Measurements from ENCODE around the gene KLHL6. TPM values are rescaled to one million over a fixed set of nuclear protein-coding genes. Genes with fewer than 3 reads are reported as not detected.

The KLHL6 gene
- total RNA-seq, 2 experiments from 2014 or later = 23.9 to 24.2 TPM

DNA sequence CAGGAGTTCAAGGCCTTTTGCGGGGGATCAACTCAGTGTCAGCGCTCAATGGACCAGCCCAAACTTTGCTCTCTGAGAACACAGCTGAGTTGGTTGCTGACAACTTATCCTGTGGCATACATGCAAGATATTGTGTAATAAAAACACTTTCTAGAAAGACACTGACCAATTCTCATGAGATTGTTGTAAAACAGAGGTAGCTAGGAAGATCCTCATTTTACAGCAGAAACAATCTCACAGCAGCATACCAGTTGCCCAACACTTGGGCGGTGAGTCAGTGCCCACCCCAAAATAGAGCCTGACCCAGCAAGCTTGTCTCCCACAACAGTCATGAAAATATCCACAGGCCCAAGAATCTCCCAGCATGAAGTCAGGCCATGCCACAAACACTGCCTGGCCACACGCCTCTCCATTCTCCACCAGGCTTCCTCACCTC is 18.2 kb downstream of the KLHL6 start:
- Mint-ChIP-seq H3K27me3 (no peaks in the 10 kb centered on the region), H3K27ac (peak overlapping the region; percentile 39), H3K4me3 (no peak overlapping the region), H3K36me3 (ENCODE audit: low read depth) (peaks cover 44% of the 10 kb centered on the region), H3K4me1 (ENCODE audit: low read depth) (peaks cover 88% of the 10 kb centered on the region), H3K9me3 (no peaks in the 10 kb centered on the region)
- DNase-seq = peak in 2 of 14 experiments; percentile 66 to 77
- ChIA-PET CTCF (no interaction called here), POLR2A (interaction anchor here (0.7 to 2.0 kb wide), 2 partner anchors 15 to 19 kb away, joined by 3 to 4 read pairs; no protein-coding TSS in a partner anchor)
- H3K9me3 ChIP-seq (ENCODE audit: control insufficient read depth in 1 of 2, insufficient read depth in 1 of 2, low read length in 2 of 2) = no peaks in the 10 kb centered on the region
- H3K27me3 ChIP-seq (ENCODE audit: control insufficient read depth in 1 of 2, insufficient read depth in 2 of 2, low read length in 2 of 2) = no peaks in the 10 kb centered on the region
- H3K36me3 ChIP-seq (ENCODE audit: insufficient read depth, low read length) = peaks cover 9% of the 10 kb centered on the region
- H3K4me3 ChIP-seq (ENCODE audit: low read length) = no peak overlapping the region
- no peak for ATAC-seq (ENCODE audit: poor library complexity)
- intact Hi-C loops (cut with DNase I, micrococcal nuclease) = no loop called here
- H3K27ac ChIP-seq (ENCODE audit: low read depth in 1 of 2, low read length in 2 of 2) = no peak overlapping the region
- TF ChIP-seq, protein P1, sequence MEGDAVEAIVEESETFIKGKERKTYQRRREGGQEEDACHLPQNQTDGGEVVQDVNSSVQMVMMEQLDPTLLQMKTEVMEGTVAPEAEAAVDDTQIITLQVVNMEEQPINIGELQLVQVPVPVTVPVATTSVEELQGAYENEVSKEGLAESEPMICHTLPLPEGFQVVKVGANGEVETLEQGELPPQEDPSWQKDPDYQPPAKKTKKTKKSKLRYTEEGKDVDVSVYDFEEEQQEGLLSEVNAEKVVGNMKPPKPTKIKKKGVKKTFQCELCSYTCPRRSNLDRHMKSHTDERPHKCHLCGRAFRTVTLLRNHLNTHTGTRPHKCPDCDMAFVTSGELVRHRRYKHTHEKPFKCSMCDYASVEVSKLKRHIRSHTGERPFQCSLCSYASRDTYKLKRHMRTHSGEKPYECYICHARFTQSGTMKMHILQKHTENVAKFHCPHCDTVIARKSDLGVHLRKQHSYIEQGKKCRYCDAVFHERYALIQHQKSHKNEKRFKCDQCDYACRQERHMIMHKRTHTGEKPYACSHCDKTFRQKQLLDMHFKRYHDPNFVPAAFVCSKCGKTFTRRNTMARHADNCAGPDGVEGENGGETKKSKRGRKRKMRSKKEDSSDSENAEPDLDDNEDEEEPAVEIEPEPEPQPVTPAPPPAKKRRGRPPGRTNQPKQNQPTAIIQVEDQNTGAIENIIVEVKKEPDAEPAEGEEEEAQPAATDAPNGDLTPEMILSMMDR (IDR thresholded peaks at IDR 0.05) = no peak
- peaks cover 68% of the 10 kb centered on the region for H3K4me1 ChIP-seq (ENCODE audit: insufficient read depth, low read length)

DNA sequence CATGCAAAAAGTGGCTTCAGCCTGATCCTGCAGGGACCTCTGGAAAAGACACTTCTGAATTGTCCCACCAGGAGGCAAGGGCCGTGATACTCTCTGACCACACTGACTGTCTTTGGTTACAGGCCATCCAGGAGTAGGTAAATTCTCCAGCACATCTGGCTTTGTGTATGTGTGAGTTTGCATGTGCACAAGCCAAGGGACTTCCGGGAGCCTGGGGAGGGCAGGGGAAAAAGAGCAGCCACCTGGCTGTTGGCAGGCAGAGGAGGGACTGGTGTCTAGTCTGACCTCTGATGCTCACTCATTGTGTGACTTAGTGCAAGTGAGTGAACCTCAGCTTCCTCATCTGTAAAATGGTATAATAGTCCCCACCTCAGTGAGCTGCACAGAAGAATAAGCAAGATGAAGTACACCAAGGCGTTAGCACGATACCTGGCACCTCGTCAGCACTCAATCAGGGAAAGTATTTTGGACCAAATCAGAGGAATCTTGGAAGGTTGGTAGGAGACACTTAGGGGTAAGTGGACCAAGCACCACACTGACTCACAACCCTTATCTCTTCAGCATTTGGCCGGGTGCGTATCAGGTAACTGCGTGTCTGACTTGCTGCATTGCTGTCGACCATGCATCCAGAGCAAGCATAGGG is 19.1 kb downstream of the KLHL6 start:
- no peak for ATAC-seq (ENCODE audit: poor library complexity)
- no peaks in the 10 kb centered on the region for H3K9me3 ChIP-seq (ENCODE audit: control insufficient read depth in 1 of 2, insufficient read depth in 1 of 2, low read length in 2 of 2)
- H3K4me1 ChIP-seq (ENCODE audit: insufficient read depth, low read length) = peaks cover 59% of the 10 kb centered on the region
- TF ChIP-seq, protein P1 (IDR thresholded peaks at IDR 0.05) = no peak
- Mint-ChIP-seq H3K4me1 (ENCODE audit: low read depth) (peaks cover 87% of the 10 kb centered on the region), H3K27me3 (no peaks in the 10 kb centered on the region), H3K36me3 (ENCODE audit: low read depth) (peaks cover 43% of the 10 kb centered on the region), H3K4me3 (no peak overlapping the region), H3K27ac (peak overlapping the region; percentile 39), H3K9me3 (no peaks in the 10 kb centered on the region)
- intact Hi-C loops (cut with DNase I, micrococcal nuclease) = no loop called here
- H3K27ac ChIP-seq (ENCODE audit: low read depth in 1 of 2, low read length in 2 of 2) = no peak overlapping the region
- CTCF ChIA-PET = no interaction called here
- no peaks in the 10 kb centered on the region for H3K27me3 ChIP-seq (ENCODE audit: control insufficient read depth in 1 of 2, insufficient read depth in 2 of 2, low read length in 2 of 2)
- POLR2A ChIA-PET = interaction anchor here (2.0 kb wide), 1 partner anchor 18 kb away, joined by 4 read pairs; no protein-coding TSS in a partner anchor
- DNase-seq = no peak
- H3K36me3 ChIP-seq (ENCODE audit: insufficient read depth, low read length) = peaks cover 7% of the 10 kb centered on the region
- H3K4me3 ChIP-seq (ENCODE audit: low read length) = no peak overlapping the region

DNA sequence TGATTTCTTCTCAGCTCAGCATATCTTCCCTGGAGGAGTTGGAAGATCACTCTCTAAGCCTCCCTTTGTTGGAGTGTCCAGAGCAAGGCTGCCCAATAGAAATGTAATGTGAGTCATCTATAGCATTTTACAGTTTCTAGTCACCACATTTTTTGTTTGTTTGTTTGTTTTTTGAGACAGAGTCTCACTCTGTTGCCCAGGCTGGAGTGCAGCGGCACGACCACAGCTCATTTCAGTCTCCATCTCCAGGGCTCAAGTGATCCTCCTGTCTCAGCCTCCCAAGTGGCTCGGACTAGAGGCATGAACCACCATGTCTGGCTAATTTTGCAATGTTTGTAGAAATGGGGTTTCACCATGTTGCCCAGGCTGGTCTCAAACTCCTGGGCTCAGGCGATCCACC is 21.3 kb downstream of the KLHL6 start:
- no peak for DNase-seq
- H3K4me1 ChIP-seq (ENCODE audit: insufficient read depth, low read length) = peaks cover 38% of the 10 kb centered on the region
- H3K27ac ChIP-seq (ENCODE audit: low read depth in 1 of 2, low read length in 2 of 2) = no peak overlapping the region
- H3K4me3 ChIP-seq (ENCODE audit: low read length) = no peak overlapping the region
- Mint-ChIP-seq H3K9me3 (no peaks in the 10 kb centered on the region), H3K27ac (peak overlapping the region; percentile 64), H3K27me3 (no peaks in the 10 kb centered on the region), H3K4me3 (no peak overlapping the region), H3K4me1 (ENCODE audit: low read depth) (peaks cover 79% of the 10 kb centered on the region), H3K36me3 (ENCODE audit: low read depth) (peaks cover 55% of the 10 kb centered on the region)
- no peaks in the 10 kb centered on the region for H3K9me3 ChIP-seq (ENCODE audit: control insufficient read depth in 1 of 2, insufficient read depth in 1 of 2, low read length in 2 of 2)
- no peaks in the 10 kb centered on the region for H3K27me3 ChIP-seq (ENCODE audit: control insufficient read depth in 1 of 2, insufficient read depth in 2 of 2, low read length in 2 of 2)
- H3K36me3 ChIP-seq (ENCODE audit: insufficient read depth, low read length) = peaks cover 13% of the 10 kb centered on the region
- intact Hi-C loops (cut with DNase I, micrococcal nuclease) = no loop called here
- TF ChIP-seq, protein P1 (IDR thresholded peaks at IDR 0.05) = no peak
- ChIA-PET POLR2A (interaction anchor here (1.2 kb wide), 1 partner anchor 17 kb away, joined by 4 read pairs; no protein-coding TSS in a partner anchor), CTCF (interaction anchor here (0.6 kb wide), 1 partner anchor 47 kb away, joined by 3 read pairs; no protein-coding TSS in a partner anchor)
- ATAC-seq (ENCODE audit: poor library complexity) = no peak

All from CD4-positive, alpha-beta T cell (primary cell).